GM18507 (cell line): ENCODE data around the gene ZFYVE27.

Source experiments
- DNase-seq: peaks from one replicate; pipeline ENCODE4 v3.0.0; 2011; ENCODE audit warnings: low read depth; ENCODE audit not compliant: insufficient read length; ENCODE audit errors: extremely low spot score
- FAIRE-seq: peaks from 2 replicates; lab custom pipeline; 2011; peaks lifted over from hg19 to GRCh38; lab: Jason Lieb, UNC

ZFYVE27 gene

GRCh38 chr10:97740613-97741012 lies 3.7 kb downstream of the ZFYVE27 start:
- no peak for DNase-seq

GRCh38 chr10:97743169-97743943 lies 6.4 kb downstream of the ZFYVE27 start:
- DNase-seq (no peak), FAIRE-seq (no peak)

More at GRCh38 chr10:97740613-97741012, 3.7 kb downstream of the ZFYVE27 start:
- no peak for FAIRE-seq

GRCh38 chr10:97744405-97745035 lies 7.6 kb downstream of the ZFYVE27 start:
- no peak for DNase-seq
- no peak for FAIRE-seq

GRCh38 chr10:97747573-97747972 lies 10.6 kb downstream of the ZFYVE27 start:
- FAIRE-seq, result no peak
- no peak for DNase-seq

GRCh38 chr10:97748116-97748515 lies 11.2 kb downstream of the ZFYVE27 start:
- FAIRE-seq (no peak), DNase-seq (no peak)

- DNase-seq, result no peak
- no peak for FAIRE-seq
These were observed 16.0 kb downstream of the ZFYVE27 start for GRCh38 chr10:97752956-97753355.

- no peak for DNase-seq
- no peak for FAIRE-seq
These were observed 17.8 kb downstream of the ZFYVE27 start for GRCh38 chr10:97754726-97755125.

- FAIRE-seq (no peak), DNase-seq (no peak)
These were observed 18.8 kb downstream of the ZFYVE27 start for GRCh38 chr10:97755718-97756117.

GRCh38 chr10:97757471-97757870 lies 20.5 kb downstream of the ZFYVE27 start:
- FAIRE-seq (no peak), DNase-seq (no peak)

GRCh38 chr10:97759158-97759887 lies 22.4 kb downstream of the ZFYVE27 start:
- peak; percentile 38 for DNase-seq
- FAIRE-seq, result peak; percentile 49

GRCh38 chr10:97759946-97760345 lies 23.0 kb downstream of the ZFYVE27 start:
- DNase-seq, result no peak
- FAIRE-seq, result no peak

- no peak for DNase-seq
- FAIRE-seq, result no peak
These were observed 23.7 kb downstream of the ZFYVE27 start for GRCh38 chr10:97760461-97761257.

- DNase-seq, result no peak
These were observed 24.5 kb downstream of the ZFYVE27 start for GRCh38 chr10:97761331-97761865.

GRCh38 chr10:97762056-97762455 lies 25.1 kb downstream of the ZFYVE27 start:
- FAIRE-seq (no peak), DNase-seq (no peak)

More at GRCh38 chr10:97761331-97761865, 24.5 kb downstream of the ZFYVE27 start:
- FAIRE-seq, result no peak

- FAIRE-seq (no peak), DNase-seq (no peak)
These were observed 25.9 kb downstream of the ZFYVE27 start for GRCh38 chr10:97762816-97763215.

GRCh38 chr10:97763411-97763810 lies 26.5 kb downstream of the ZFYVE27 start:
- FAIRE-seq (no peak), DNase-seq (no peak)

- DNase-seq (no peak), FAIRE-seq (no peak)
These were observed 27.0 kb downstream of the ZFYVE27 start for GRCh38 chr10:97763947-97764346.

GRCh38 chr10:97764519-97764931 lies 27.6 kb downstream of the ZFYVE27 start:
- no peak for FAIRE-seq
- no peak for DNase-seq

- no peak for FAIRE-seq
These were observed 28.3 kb downstream of the ZFYVE27 start for GRCh38 chr10:97765201-97765600.

More at GRCh38 chr10:97765201-97765600, 28.3 kb downstream of the ZFYVE27 start:
- DNase-seq, result no peak
